ENCODE data around the gene SELENOI.

Gene SELENOI

GRCh38 chr2:26412091-26412673 lies 66.2 kb downstream of the SELENOI start:
- no peak for FAIRE-seq

- FAIRE-seq: no peak
These were observed 68.4 kb downstream of the SELENOI start for GRCh38 chr2:26414311-26414710.

- FAIRE-seq: no peak
These were observed 76.0 kb downstream of the SELENOI start for GRCh38 chr2:26421961-26422360.

GRCh38 chr2:26422947-26423629 lies 77.1 kb downstream of the SELENOI start:
- FAIRE-seq: no peak

GRCh38 chr2:26423750-26424149 lies 77.8 kb downstream of the SELENOI start:
- FAIRE-seq: no peak

GRCh38 chr2:26424221-26424620 lies 78.3 kb downstream of the SELENOI start:
- FAIRE-seq: no peak

GRCh38 chr2:26428846-26429245 lies 82.9 kb downstream of the SELENOI start:
- no peak for FAIRE-seq

- FAIRE-seq: no peak
These were observed 84.0 kb downstream of the SELENOI start for GRCh38 chr2:26429779-26430578.

GRCh38 chr2:26430826-26431225 lies 84.9 kb downstream of the SELENOI start:
- no peak for FAIRE-seq

- FAIRE-seq: no peak
These were observed 86.4 kb downstream of the SELENOI start for GRCh38 chr2:26432363-26432762.

GRCh38 chr2:26432859-26433258 lies 86.9 kb downstream of the SELENOI start:
- no peak for FAIRE-seq

- no peak for FAIRE-seq
These were observed 89.2 kb downstream of the SELENOI start for GRCh38 chr2:26435106-26435505.

GRCh38 chr2:26438526-26438925 lies 92.6 kb downstream of the SELENOI start:
- no peak for FAIRE-seq

GRCh38 chr2:26438926-26439325 lies 93.0 kb downstream of the SELENOI start:
- no peak for FAIRE-seq

GRCh38 chr2:26442301-26442700 lies 96.4 kb downstream of the SELENOI start:
- FAIRE-seq: no peak

- FAIRE-seq: no peak
These were observed 96.8 kb downstream of the SELENOI start for GRCh38 chr2:26442707-26443106.

GRCh38 chr2:26444236-26444635 lies 98.3 kb downstream of the SELENOI start:
- FAIRE-seq: no peak
